Ovary (tissue), 3 donors: ENCODE data around the gene AKT3.

Experiments used
- EP300 ChIP-seq: sonication (generic); formaldehyde crosslinking; IDR thresholded peaks from one replicate; pipeline ENCODE4 v1.6.1; 2017; ENCODE audit warnings: antibody characterized with exemption
- POLR2A ChIP-seq: fragments of 450-650 bp; IDR thresholded peaks from one replicate; pipeline ENCODE4 v1.6.1; 2017; ENCODE audit warnings: antibody characterized with exemption, mild to moderate bottlenecking, moderate library complexity
- TF ChIP-seq, protein P1 (sequence below), 3 donors: fragments of 450-650 bp in 2 of 3; fragments of 200-600 bp in 1 of 3; IDR thresholded peaks; one replicate each; pipeline versions ENCODE4 v1.5.1 to v1.8.0; 2016 to 2022; ENCODE audit warnings: antibody characterized with exemption in 3 of 3, mild to moderate bottlenecking in 1 of 3
- donor health status: DM: no; HTN: no; CAD: no.

DNA sequence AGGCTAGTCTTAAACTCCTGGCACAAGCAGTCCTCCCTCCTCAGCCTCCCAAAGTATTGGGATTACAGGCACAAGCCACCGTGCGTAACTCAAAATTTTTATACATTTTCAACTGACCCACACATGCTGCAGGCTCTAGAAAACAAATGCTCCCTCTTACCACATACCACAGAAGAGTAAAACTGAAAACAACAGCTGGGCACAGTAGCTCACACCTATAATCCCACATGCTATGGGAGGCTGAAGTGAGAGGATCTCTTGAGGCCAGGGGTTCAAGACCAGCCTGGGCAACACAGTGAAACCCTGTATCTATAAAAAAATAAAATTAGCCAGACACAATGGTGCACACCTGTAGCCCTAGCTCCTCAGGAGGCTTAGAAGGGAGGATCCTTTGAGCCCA, 56.7 kb downstream of the AKT3 start:
- TF ChIP-seq, protein P1, sequence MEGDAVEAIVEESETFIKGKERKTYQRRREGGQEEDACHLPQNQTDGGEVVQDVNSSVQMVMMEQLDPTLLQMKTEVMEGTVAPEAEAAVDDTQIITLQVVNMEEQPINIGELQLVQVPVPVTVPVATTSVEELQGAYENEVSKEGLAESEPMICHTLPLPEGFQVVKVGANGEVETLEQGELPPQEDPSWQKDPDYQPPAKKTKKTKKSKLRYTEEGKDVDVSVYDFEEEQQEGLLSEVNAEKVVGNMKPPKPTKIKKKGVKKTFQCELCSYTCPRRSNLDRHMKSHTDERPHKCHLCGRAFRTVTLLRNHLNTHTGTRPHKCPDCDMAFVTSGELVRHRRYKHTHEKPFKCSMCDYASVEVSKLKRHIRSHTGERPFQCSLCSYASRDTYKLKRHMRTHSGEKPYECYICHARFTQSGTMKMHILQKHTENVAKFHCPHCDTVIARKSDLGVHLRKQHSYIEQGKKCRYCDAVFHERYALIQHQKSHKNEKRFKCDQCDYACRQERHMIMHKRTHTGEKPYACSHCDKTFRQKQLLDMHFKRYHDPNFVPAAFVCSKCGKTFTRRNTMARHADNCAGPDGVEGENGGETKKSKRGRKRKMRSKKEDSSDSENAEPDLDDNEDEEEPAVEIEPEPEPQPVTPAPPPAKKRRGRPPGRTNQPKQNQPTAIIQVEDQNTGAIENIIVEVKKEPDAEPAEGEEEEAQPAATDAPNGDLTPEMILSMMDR (IDR thresholded peaks at IDR 0.05), result no peak
- TF ChIP-seq POLR2A, result no peak
- no peak for TF ChIP-seq EP300
